ENCODE results near the gene C2orf49. TPM values are rescaled to one million over a fixed set of nuclear protein-coding genes. Genes with fewer than 3 reads are reported as not detected.
A peak's percentile ranks its signal among the peaks of the same experiment; 100 is the strongest.

The C2orf49 gene
- total RNA-seq, 4 donors from 2014 or later: 16.9 to 30.0 (median 20.7) TPM

GRCh38 chr2:105329561-105330495 is 7.5 kb upstream of the C2orf49 start, which contains the start of gene TGFBRAP1:
TGFBRAP1 (minus strand) TSS chr2:105329735; CDS start chr2:105308301, 21,434 bp downstream.
- H3K4me3 ChIP-seq: peak within 1 kb of the TSS; percentile 75 to 98
- TF ChIP-seq EP300 (IDR thresholded peaks at IDR 0.05) (no peak), POLR2A (IDR thresholded peaks at IDR 0.05) (peak in 1 of 2 donors; percentile 63), CTCF (IDR thresholded peaks at IDR 0.05) (peak in 2 of 4 experiments; percentile 14 to 28)
- peaks cover 0 to 3% of the 10 kb centered on the region in 2 donors for H3K36me3 ChIP-seq
- H3K27me3 ChIP-seq: no peaks in the 10 kb centered on the region
- no peaks in the 10 kb centered on the region for H3K9me3 ChIP-seq
- 100% methylated on average over 1 of the region's 101 CpGs; no CpG with 5 or more reads in 1 of the 2 donors for WGBS, 2 donors (ENCODE audit: low coverage in 1 of 2)
- ATAC-seq: peak; percentile 92
- H3K4me1 ChIP-seq: peaks cover 0 to 41% (median 7%) of the 10 kb centered on the region in 3 donors
- H3K27ac ChIP-seq: peak within 1 kb of the TSS; percentile 89 to 93 (median 91)

- no peak for ATAC-seq
- WGBS, 2 donors (ENCODE audit: low coverage in 1 of 2): 95 to 100% methylated on average over 2 to 4 of the region's 4 CpGs
- peak overlapping the region in 2 of 4 donors; percentile 90 to 93 for H3K27ac ChIP-seq
- no peaks in the 10 kb centered on the region for H3K9me3 ChIP-seq
- TF ChIP-seq POLR2AphosphoS5 (IDR thresholded peaks at IDR 0.05): no peak
- TF ChIP-seq EP300 (IDR thresholded peaks at IDR 0.05): no peak
- no peak for TF ChIP-seq POLR2A (IDR thresholded peaks at IDR 0.05)
- no peak for TF ChIP-seq CTCF (IDR thresholded peaks at IDR 0.05)
- H3K27me3 ChIP-seq: no peaks in the 10 kb centered on the region
- H3K4me1 ChIP-seq: peaks cover 0 to 41% (median 7%) of the 10 kb centered on the region in 3 donors
- H3K36me3 ChIP-seq: no peaks in the 10 kb centered on the region
- H3K4me3 ChIP-seq: no peak overlapping the region
Observed at GRCh38 chr2:105330681-105331375, 6.5 kb upstream of the C2orf49 start.

GRCh38 chr2:105334211-105334610 is 3.1 kb upstream of the C2orf49 start:
- ATAC-seq: no peak
- Histone ChIP-seq H3K4me1 (peaks cover 6 to 37% (median 15%) of the 10 kb centered on the region in 3 donors), H3K27ac (no peak overlapping the region), H3K4me3 (no peak overlapping the region), H3K9me3 (no peaks in the 10 kb centered on the region), H3K36me3 (no peaks in the 10 kb centered on the region), H3K27me3 (no peaks in the 10 kb centered on the region)
- TF ChIP-seq CTCF (IDR thresholded peaks at IDR 0.05): no peak
- TF ChIP-seq EP300 (IDR thresholded peaks at IDR 0.05): no peak
- TF ChIP-seq POLR2A (IDR thresholded peaks at IDR 0.05): no peak
- no peak for TF ChIP-seq POLR2AphosphoS5 (IDR thresholded peaks at IDR 0.05)
- WGBS, 2 donors (ENCODE audit: low coverage in 1 of 2): 81 to 88% methylated on average over 4 of the region's 4 CpGs

- 90 to 93% methylated on average over 2 of the region's 2 CpGs for WGBS, 2 donors (ENCODE audit: low coverage in 1 of 2)
- H3K27me3 ChIP-seq: no peaks in the 10 kb centered on the region
- H3K4me3 ChIP-seq: no peak overlapping the region
- H3K4me1 ChIP-seq: peaks cover 6 to 41% (median 15%) of the 10 kb centered on the region in 3 donors
- H3K9me3 ChIP-seq: no peaks in the 10 kb centered on the region
- TF ChIP-seq POLR2A (IDR thresholded peaks at IDR 0.05): no peak
- TF ChIP-seq CTCF (IDR thresholded peaks at IDR 0.05): no peak
- no peak for TF ChIP-seq EP300 (IDR thresholded peaks at IDR 0.05)
- TF ChIP-seq POLR2AphosphoS5 (IDR thresholded peaks at IDR 0.05): no peak
- peaks cover 0 to 7% of the 10 kb centered on the region in 2 donors for H3K36me3 ChIP-seq
- H3K27ac ChIP-seq: no peak overlapping the region
- ATAC-seq: no peak
Observed at GRCh38 chr2:105335469-105335868, 1.9 kb upstream of the C2orf49 start.
